ENCODE data around the gene TAF3.
A peak's percentile ranks its signal among the peaks of the same experiment; 100 is the strongest.
"Not testable (repeated sequence)": the region's sequence is repeated elsewhere in the genome, so short reads cannot be mapped to it uniquely, and the experiment has no call there.

TAF3 gene

DNA sequence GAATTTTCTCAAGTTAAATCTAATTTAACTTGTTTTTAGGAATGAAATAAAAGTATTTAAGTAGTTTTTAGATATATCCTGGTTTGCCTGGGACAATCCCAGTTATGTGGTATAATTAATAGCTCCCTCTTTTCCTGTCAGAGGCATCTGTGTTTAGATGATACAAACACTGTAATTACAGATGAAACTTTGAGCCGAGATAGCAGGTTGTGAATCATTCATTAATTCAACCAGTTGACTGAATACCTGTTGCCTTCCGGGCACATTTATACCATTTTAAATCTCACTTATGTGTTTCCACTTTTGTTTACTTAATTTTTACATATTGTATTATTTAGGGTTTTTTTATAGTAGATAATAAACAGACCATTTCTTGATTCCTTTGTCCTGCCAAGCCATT is 154.1 kb downstream of the TAF3 start:
- DNase-seq = no peak

DNA sequence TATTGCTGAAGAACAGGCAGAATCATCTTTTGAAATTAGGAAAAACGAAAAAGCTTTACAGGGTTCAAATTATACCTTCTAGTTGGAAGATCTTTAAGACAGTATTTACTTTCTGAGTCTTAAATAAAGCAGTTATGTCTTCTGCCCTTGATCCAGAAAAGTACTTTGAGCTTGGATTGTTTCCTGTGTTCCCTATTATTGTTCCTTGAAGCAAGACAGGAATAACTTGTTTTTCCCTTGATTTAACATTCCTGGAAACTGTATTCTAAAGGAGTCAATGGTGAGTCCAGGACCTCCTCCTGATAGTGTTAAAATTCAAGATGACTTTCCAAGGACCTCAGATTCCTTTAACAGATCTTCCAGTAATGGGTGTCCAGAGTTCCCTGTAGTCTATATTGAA is 161.9 kb downstream of the TAF3 start:
- no peak for DNase-seq

DNA sequence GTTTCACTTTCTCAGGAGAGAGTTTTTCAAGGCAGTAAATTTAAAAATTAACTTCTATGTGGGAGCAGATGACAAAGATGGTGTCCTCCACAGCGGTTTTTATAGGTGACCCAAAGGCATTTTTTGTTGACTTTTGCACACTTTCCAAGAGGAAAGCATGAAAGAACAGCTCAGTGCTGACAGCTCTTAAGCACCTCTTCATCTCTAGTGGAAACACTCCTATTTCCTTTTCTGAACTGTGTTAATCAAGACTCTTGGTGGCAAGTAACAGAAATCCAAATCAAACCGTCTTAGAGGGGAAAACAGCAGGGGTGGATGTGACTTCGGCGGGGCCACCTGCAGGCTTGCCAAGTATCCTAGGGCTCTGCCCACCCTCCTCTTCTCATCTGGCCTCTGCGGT is 164.4 kb downstream of the TAF3 start:
- no peak for DNase-seq

- DNase-seq = no peak
These were observed 166.0 kb downstream of the TAF3 start for GRCh38 chr10:7984325-7984724.

DNA sequence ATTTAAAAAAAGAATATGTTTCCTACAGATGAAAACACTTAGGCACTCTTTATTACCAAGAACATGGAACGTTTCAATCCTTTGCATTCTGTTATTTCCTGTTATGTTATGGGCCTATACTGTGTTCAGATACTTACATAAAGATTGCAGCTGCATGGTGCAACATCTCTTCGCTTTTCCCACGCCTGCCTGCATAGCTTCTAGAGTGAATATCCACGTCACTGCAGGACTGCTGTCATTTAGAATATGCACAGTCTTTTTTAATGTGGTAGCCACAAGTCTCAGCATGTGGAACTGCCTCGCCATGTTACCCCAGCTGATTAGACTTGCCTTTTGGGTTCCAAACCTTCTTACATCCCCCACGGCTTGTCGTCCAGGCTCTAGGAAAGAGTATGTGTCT is 166.6 kb downstream of the TAF3 start:
- DNase-seq = no peak

DNA sequence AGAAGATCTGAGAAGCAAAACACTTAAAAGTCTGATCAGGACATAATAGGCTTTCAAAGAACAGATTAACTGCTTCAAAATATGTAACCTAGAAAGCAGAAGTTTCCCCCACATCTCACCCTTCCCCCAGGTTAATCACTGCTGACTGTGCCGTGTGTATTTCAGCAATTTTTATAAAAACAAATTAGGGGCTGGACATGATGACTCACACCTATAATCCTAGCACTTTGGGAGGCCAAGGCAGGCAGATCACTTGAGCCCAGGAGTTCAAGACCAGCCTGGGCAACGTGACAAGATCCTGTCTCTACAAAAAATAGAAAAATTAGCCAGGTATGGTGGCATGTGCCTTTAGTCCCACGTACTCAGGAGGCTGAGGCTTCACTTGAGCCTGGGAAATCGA is 168.5 kb downstream of the TAF3 start:
- DNase-seq = peak in 1 of 2 donors; percentile 17

GRCh38 chr10:7988989-7989388 is 170.7 kb downstream of the TAF3 start:
- no peak for DNase-seq

DNA sequence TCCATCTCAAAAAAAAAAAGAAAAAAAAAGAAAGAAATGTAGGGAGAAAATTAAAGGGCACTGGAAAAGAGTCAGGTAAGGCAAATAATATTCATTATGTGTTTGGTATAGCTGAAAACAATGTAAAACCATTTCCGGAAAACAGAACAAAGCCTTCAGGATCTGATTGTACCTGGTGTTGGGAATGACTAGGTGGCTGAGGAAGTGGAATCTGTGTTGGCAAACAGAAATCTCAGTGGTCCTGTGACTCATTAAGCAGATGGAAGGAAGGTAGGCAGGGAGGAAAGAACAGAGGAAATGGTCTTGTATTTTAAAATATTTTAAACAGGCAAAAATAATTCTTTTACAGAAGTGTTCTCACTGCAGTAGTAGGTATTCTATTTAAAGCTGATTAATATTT is 180.5 kb downstream of the TAF3 start:
- DNase-seq = no peak

DNA sequence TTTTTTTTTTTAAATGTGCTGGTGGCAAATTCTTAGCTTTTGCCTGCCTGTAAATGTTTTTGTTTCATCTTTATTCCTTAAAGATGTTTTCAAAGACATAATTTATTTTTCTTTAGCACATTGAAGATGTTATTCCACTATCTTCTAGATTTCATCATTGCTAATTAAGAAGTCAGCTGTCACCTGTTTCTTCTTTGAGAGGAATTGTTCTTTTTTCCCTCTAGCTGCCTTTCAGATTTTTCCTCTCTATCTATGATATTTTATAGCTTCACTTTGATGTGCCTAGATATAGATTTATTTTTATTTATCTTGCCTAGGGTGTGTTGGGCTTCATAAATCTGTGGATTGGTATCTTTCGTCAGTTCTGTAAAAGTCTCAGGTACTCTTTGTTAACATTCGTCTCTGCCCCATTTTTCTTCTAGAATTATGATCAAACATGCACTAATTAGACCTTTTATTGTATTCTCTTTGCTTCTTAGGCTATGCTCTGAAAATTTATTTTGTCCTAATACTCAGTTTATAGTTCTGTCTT is 186.2 kb downstream of the TAF3 start:
- no peak for DNase-seq

- peak; percentile 10 to 30 for DNase-seq
These were observed 188.1 kb downstream of the TAF3 start for GRCh38 chr10:8006274-8006999.

- DNase-seq = no peak
These were observed 190.7 kb downstream of the TAF3 start for GRCh38 chr10:8009031-8009430.

DNA sequence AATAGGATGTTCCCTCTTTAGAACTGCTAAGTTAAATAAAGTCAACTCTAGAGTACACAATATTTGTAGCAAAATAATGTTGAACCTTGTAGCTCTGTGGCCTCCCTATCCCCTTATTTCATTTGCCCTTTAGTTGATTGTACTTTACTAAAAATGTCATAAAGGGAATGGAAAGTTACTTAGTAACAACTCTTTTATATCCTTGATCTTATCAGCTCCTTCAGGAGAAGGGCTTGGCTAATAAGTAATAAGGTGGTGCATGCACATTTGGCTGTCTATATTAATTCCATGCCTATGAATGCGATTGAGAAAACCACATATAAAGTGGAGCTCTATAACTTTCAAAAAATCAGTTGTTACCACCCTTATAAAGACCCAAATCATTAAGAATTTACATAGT is 194.7 kb downstream of the TAF3 start:
- no peak for DNase-seq

- DNase-seq = no peak
These were observed 195.3 kb downstream of the TAF3 start for GRCh38 chr10:8013619-8014018.

GRCh38 chr10:8014649-8015048 is 196.3 kb downstream of the TAF3 start:
- no peak for DNase-seq

- DNase-seq = no peak
These were observed 199.0 kb downstream of the TAF3 start for GRCh38 chr10:8017277-8017676.

GRCh38 chr10:8023321-8023720 is 205.0 kb downstream of the TAF3 start:
- no peak for DNase-seq

DNA sequence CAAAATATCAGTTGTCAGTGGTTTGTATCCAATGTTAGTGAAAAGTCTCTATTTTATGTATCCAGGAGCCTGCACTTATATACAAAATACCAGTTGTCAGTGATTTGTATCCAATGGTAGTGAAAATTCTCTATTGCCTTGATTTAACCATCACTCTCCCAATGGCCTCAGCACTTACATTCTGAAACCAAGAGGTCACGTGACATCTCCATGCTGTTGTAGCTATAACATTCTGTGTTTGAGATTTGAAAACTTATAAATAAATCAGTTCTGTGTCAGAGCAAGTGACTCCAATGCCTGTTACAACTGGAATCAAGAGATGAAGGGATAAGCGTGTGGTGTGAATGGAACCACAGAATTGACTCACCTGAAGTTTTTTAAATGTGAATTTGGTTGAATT is 205.5 kb downstream of the TAF3 start:
- no peak for DNase-seq

GRCh38 chr10:8026349-8027259 is 208.3 kb downstream of the TAF3 start:
- no peak for DNase-seq

DNA sequence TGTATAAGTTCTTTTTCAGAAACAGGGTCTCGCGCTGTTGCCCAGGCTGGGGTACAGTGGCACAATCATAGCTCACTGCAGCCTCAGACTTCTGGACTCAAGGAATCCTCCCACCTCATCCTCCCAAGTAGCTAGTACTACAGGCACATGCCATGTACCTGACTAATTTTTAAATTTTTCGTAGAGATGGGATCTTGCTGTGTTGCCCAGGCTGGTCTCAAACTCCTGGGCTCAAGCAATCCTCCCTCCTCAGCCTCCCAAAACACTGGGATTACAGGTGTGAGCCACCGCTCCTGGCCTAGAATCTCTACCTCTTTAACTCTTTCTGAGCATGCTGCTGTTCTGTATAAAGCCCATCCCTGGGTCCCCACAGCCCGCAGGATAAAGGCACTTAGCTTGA is 212.9 kb downstream of the TAF3 start:
- not testable (repeated sequence) for DNase-seq

DNA sequence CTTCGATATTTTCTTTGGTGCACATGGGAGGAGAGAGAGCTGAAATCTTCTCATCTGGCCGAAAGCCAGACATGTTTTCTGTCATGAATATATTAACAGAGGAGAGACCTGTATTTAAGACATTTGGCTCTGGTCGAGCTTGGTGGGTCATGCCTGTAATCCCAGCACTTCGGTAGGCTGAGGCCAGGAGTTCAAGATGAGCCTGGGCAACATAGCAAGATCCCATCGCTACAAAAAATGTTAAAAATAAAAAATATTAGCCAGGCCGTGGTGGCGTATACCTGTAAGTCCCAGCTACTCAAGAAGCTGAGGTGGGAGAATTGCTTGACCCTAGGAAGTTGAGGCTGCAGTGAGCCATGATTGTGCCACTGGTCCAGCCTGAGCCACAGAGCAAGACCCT is 214.3 kb downstream of the TAF3 start:
- DNase-seq = no peak

GRCh38 chr10:8033812-8034465 is 215.6 kb downstream of the TAF3 start:
- DNase-seq = no peak

DNA sequence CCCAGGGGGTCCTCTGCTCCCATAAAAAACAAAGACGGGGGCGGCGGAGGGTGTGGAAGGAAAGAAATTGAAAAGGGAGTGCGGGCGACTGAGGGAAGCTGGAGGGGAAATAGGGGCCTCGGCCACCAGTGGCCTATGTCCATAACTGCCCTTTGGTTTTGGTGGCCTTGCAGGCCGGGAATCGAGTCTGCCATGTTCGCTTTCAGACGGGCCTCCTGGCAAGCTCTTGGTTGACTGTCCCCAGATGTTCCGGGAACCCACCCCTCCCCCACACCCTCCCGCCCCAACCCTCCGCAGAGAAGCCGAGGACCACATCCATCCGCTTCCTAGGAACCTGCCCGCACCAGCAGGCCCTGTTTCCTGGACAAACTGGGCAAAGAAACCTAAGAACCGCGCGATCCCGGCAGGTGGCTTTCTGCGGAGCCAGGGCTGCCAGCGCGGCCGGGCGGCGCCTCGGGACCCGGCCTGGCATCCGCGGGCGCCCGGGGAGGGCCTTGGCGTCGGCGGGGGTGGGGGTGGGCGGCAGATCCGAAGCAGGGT is 216.2 kb downstream of the TAF3 start:
- DNase-seq = no peak
